GM23338 (cell line): Measurements from ENCODE around the gene GSN.

Experiments
- CREB1 ChIP-seq: fragments of 250-450 bp; sonication (Bioruptor Pico); IDR thresholded peaks from 2 replicates; pipeline ENCODE4 v1.5.0; 2020; ENCODE audit warnings: low read depth, mild to moderate bottlenecking, moderate library complexity
- EZH2 ChIP-seq: fragments of 200-600 bp; sonication (generic); IDR thresholded peaks from one replicate; pipeline ENCODE4 v1.8.0; 2017; ENCODE audit warnings: antibody characterized with exemption, mild to moderate bottlenecking, low read depth; ENCODE audit not compliant: unreplicated experiment
- EZH2phosphoT487 ChIP-seq: fragments of 200-600 bp; sonication (generic); IDR thresholded peaks from one replicate; pipeline ENCODE4 v1.8.1; 2018; ENCODE audit warnings: antibody characterized with exemption; ENCODE audit not compliant: unreplicated experiment
- JUNB ChIP-seq: IDR thresholded peaks from one replicate; pipeline ENCODE4 v1.6.1; 2016; ENCODE audit warnings: antibody characterized with exemption; ENCODE audit not compliant: unreplicated experiment
- POLR2AphosphoS5 ChIP-seq: IDR thresholded peaks from 2 replicates; pipeline ENCODE4 v1.6.1; 2016; ENCODE audit warnings: antibody characterized with exemption, low read depth
- ZNF114 ChIP-seq: fragments of 250-450 bp; sonication (Bioruptor Pico); IDR thresholded peaks from 2 replicates; pipeline ENCODE4 v1.5.0; 2020; ENCODE audit warnings: mild to moderate bottlenecking, moderate library complexity
- TF ChIP-seq, protein P1 (sequence below), 2 experiments: fragments of 200-600 bp in 1 of 2; sonication (generic) in 1 of 2; conservative IDR thresholded peaks; 2 replicates each; pipeline versions ENCODE4 v1.5.1 to v1.6.1; 2016 to 2017; ENCODE audit warnings: antibody characterized with exemption in 2 of 2, low read depth in 2 of 2, mild to moderate bottlenecking in 2 of 2, moderate library complexity in 1 of 2
- TF ChIP-seq, protein P2 (sequence below): IDR thresholded peaks from one replicate; pipeline ENCODE4 v1.6.1; 2018; ENCODE audit warnings: antibody characterized with exemption; ENCODE audit not compliant: unreplicated experiment

DNA sequence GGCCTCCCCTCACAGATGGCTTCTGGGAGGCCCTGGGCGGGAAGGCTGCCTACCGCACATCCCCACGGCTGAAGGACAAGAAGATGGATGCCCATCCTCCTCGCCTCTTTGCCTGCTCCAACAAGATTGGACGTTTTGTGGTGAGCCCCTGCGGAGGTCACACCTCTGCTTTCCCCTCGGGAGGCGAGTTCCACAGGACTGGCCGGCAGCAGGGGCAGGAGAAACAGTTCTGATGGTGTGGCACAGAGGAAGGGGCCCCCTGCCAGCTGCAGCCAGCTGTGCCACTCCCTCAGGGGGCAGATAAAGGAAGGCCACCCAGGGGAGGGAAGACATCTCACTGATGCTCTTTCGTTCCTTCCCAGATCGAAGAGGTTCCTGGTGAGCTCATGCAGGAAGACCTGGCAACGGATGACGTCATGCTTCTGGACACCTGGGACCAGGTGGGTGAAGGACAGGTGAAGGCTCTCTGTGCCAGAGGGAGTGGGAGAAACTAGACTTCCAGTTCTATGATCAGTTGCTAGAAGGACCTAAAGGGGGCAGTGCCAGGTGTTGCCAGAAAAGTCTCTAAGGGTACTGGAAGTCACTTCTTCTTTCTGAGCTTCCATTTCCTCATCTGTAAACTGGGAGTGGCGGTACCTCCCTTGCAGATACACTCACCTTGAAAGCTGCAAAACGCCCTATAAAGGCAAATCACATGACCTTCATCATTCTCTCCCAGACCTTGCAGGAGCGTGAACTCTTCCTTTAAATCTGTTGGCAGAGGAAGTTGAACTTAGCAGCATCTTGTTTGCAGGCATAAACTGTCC is 61.1 kb downstream of the GSN start:
- TF ChIP-seq, protein P1, sequence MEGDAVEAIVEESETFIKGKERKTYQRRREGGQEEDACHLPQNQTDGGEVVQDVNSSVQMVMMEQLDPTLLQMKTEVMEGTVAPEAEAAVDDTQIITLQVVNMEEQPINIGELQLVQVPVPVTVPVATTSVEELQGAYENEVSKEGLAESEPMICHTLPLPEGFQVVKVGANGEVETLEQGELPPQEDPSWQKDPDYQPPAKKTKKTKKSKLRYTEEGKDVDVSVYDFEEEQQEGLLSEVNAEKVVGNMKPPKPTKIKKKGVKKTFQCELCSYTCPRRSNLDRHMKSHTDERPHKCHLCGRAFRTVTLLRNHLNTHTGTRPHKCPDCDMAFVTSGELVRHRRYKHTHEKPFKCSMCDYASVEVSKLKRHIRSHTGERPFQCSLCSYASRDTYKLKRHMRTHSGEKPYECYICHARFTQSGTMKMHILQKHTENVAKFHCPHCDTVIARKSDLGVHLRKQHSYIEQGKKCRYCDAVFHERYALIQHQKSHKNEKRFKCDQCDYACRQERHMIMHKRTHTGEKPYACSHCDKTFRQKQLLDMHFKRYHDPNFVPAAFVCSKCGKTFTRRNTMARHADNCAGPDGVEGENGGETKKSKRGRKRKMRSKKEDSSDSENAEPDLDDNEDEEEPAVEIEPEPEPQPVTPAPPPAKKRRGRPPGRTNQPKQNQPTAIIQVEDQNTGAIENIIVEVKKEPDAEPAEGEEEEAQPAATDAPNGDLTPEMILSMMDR (conservative IDR thresholded peaks at IDR 0.05; ENCODE audit: low read depth in 2 of 2): no peak
- TF ChIP-seq EZH2: no peak
- no peak for TF ChIP-seq EZH2phosphoT487
- TF ChIP-seq, protein P2, sequence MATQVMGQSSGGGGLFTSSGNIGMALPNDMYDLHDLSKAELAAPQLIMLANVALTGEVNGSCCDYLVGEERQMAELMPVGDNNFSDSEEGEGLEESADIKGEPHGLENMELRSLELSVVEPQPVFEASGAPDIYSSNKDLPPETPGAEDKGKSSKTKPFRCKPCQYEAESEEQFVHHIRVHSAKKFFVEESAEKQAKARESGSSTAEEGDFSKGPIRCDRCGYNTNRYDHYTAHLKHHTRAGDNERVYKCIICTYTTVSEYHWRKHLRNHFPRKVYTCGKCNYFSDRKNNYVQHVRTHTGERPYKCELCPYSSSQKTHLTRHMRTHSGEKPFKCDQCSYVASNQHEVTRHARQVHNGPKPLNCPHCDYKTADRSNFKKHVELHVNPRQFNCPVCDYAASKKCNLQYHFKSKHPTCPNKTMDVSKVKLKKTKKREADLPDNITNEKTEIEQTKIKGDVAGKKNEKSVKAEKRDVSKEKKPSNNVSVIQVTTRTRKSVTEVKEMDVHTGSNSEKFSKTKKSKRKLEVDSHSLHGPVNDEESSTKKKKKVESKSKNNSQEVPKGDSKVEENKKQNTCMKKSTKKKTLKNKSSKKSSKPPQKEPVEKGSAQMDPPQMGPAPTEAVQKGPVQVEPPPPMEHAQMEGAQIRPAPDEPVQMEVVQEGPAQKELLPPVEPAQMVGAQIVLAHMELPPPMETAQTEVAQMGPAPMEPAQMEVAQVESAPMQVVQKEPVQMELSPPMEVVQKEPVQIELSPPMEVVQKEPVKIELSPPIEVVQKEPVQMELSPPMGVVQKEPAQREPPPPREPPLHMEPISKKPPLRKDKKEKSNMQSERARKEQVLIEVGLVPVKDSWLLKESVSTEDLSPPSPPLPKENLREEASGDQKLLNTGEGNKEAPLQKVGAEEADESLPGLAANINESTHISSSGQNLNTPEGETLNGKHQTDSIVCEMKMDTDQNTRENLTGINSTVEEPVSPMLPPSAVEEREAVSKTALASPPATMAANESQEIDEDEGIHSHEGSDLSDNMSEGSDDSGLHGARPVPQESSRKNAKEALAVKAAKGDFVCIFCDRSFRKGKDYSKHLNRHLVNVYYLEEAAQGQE: no peak
- TF ChIP-seq JUNB: no peak
- TF ChIP-seq POLR2AphosphoS5: no peak
- TF ChIP-seq CREB1 (CRISPR knock-in tag): no peak
- TF ChIP-seq ZNF114 (CRISPR knock-in tag): no peak
